Heart right ventricle (tissue), 16 donors: Measurements from ENCODE around the gene RFT1. TPM values are rescaled to one million over a fixed set of nuclear protein-coding genes. Genes with fewer than 3 reads are reported as not detected.

Experiments used
- ATAC-seq, 8 donors: fragments of 200-7000 bp; cut with Tn5 transposase; one replicate each; pipeline ENCODE4 v1.9.1; 2020; ENCODE audit warnings: mild to moderate bottlenecking in 8 of 8, moderate library complexity in 8 of 8, moderate number of reproducible peaks in 1 of 8
- DNase-seq, 2 donors: peaks; one replicate each; pipeline ENCODE4 v3.0.0-alpha.2; 2020
- H3K27ac ChIP-seq, 10 donors: fragments of 200-600 bp; sonication (generic) in 2 of 10; one replicate each; pipeline versions ENCODE4 v1.5.0 to v1.8.0; 2020 to 2022; ENCODE audit warnings: mild to moderate bottlenecking in 3 of 10
- H3K27me3 ChIP-seq, 7 donors: fragments of 200-600 bp; one replicate each; pipeline ENCODE4 v1.8.0; 2021 to 2022; ENCODE audit warnings: mild to moderate bottlenecking in 2 of 7
- H3K36me3 ChIP-seq, 9 donors: fragments of 200-600 bp; sonication (generic) in 1 of 9; one replicate each; pipeline versions ENCODE4 v1.5.0 to v1.8.0; 2020 to 2022; ENCODE audit warnings: mild to moderate bottlenecking in 2 of 9
- H3K4me1 ChIP-seq, 9 donors: fragments of 200-600 bp; sonication (generic) in 1 of 9; one replicate each; pipeline versions ENCODE4 v1.5.0 to v1.8.0; 2020 to 2022; ENCODE audit warnings: mild to moderate bottlenecking in 4 of 9
- H3K4me3 ChIP-seq, 10 donors: fragments of 200-600 bp; sonication (generic) in 2 of 10; one replicate each; pipeline versions ENCODE4 v1.5.0 to v1.8.0; 2020 to 2022; ENCODE audit warnings: mild to moderate bottlenecking in 7 of 10, moderate library complexity in 2 of 10
- H3K9me3 ChIP-seq, 11 donors: fragments of 200-600 bp in 10 of 11; sonication (generic) in 2 of 11; one replicate each; pipeline versions ENCODE4 v1.5.0 to v1.8.0; 2013 to 2022; ENCODE audit warnings: mild to moderate bottlenecking in 2 of 11, control low read depth in 1 of 11, moderate library complexity in 1 of 11
- CTCF ChIP-seq, 9 donors: fragments of 200-600 bp; sonication (generic) in 2 of 9; IDR thresholded peaks; one replicate each; pipeline versions ENCODE4 v1.5.0 to v1.8.0; 2021 to 2022; ENCODE audit warnings: antibody characterized with exemption in 9 of 9, mild to moderate bottlenecking in 5 of 9, moderate library complexity in 1 of 9
- WGBS, 2 donors: extraction: QIAGEN DNeasy Blood & Tissue Kit; methylation state at CpG; one replicate each; pipeline ENCODE4 v1.1.7; 2013; ENCODE audit warnings: inconsistent platforms in 1 of 2; 5-methylcytosine and 5-hydroxymethylcytosine counted together
- intact Hi-C, 10 donors: fragments of 100-400 bp; cut with DNase I; formaldehyde crosslinking; loops; one replicate each; pipeline versions ENCODE4 v1.11.1 to v1.14.2; 2022
- polyA plus RNA-seq, 2 donors: library from polyadenylated mRNA; stranded (reverse); fragments of 200-250 nt; gene quantifications; one replicate each; pipeline ENCODE4 v1.2.3, GENCODE V29; 2013
- total RNA-seq, 10 donors: library from RNA; stranded (reverse); fragmentation: NEBNext Ultra II Directional in 3 of 10; extraction: Animal tissue kit (Norgen Biotek cat#: 25700) in 3 of 10; gene quantifications; one replicate each; pipeline versions ENCODE4 v1.2.1 to v1.2.4, GENCODE V29; 2021 to 2023
- donor health status: Arrhythmogenic right ventricular cardiomyopathy.
- donor health status: ischemic (EF 13 %, LVEDD 7.1; RV severe dilation, severe dysfunction).
- donor health status: healthy with polysubstance abuse.
- donor health status: DM: no; HTN: yes; CAD: no.
- donor health status: DM: no; HTN: no; CAD: no.
- donor health status: ischemic (EF 25% LVEDD 6.9; RV normal size, moderate dysfunction).
- donor health status: ischemic (EF 25% LVEDD 5.7; RV mildly dilated, moderate dysfunction).
- donor health status: healthy.
- donor health status: DM: yes; HTN: yes; CAD: no.
- donor health status: Ischemic cardiomyopathy.
- donor health status: ischemic (EF 35%, LVEDD 5.7; RV mildly dilated, moderate dysfunction).
- donor health status: nonischemic (EF 11% LVEDD 7.7; RV severe dilation, severe dysfunction).
- donor health status: DM: yes; HTN: yes; CAD: no.
- donor health status: PGD.
- donor health status: ischemic (EF 29% LVEDD 5.4; RV normal size, mild dysfunction).
- donor health status: nonischemic (EF 23%, LVEDD 6.1; RV moderate dilation, normal function).

Gene RFT1
- total and polyA plus RNA-seq, 12 donors: 4.6 to 13.1 (median 9.1) TPM

GRCh38 chr3:53102601-53103147, 27.6 kb downstream of the RFT1 start:
- H3K27ac ChIP-seq: peak overlapping the region in 1 of 10 donors; percentile 13
- H3K4me3 ChIP-seq: no peak overlapping the region
- ATAC-seq (peak in 4 of 8 donors; percentile 23 to 53 (median 32)), DNase-seq (no peak)
- TF ChIP-seq CTCF (IDR thresholded peaks at IDR 0.05): no peak
- intact Hi-C loops: no loop called here
- peaks cover 0 to 30% (median 0%) of the 10 kb centered on the region in 9 donors for H3K4me1 ChIP-seq
- 76 to 86% methylated on average over 6 of the region's 6 CpGs for WGBS, 2 donors
- no peaks in the 10 kb centered on the region for H3K27me3 ChIP-seq
- no peaks in the 10 kb centered on the region for H3K9me3 ChIP-seq
- H3K36me3 ChIP-seq: peaks cover 0 to 99% (median 27%) of the 10 kb centered on the region in 9 donors

- Histone ChIP-seq H3K9me3 (no peaks in the 10 kb centered on the region), H3K27ac (peak overlapping the region in 1 of 10 donors; percentile 7), H3K27me3 (no peaks in the 10 kb centered on the region), H3K36me3 (peaks cover 0 to 99% (median 30%) of the 10 kb centered on the region in 9 donors), H3K4me1 (peaks cover 0 to 30% (median 0%) of the 10 kb centered on the region in 9 donors), H3K4me3 (no peak overlapping the region)
- WGBS, 2 donors: 86 to 89% methylated on average over 12 of the region's 12 CpGs
- TF ChIP-seq CTCF (IDR thresholded peaks at IDR 0.05): no peak
- no peak for ATAC-seq
- DNase-seq: no peak
- intact Hi-C loops: no loop called here
These were observed 28.3 kb downstream of the RFT1 start for GRCh38 chr3:53101956-53102355.

- intact Hi-C loops: no loop called here
- 67 to 71% methylated on average over 12 of the region's 12 CpGs for WGBS, 2 donors
- no peaks in the 10 kb centered on the region for H3K27me3 ChIP-seq
- peaks cover 0 to 99% (median 30%) of the 10 kb centered on the region in 9 donors for H3K36me3 ChIP-seq
- no peaks in the 10 kb centered on the region for H3K9me3 ChIP-seq
- ATAC-seq (no peak), DNase-seq (no peak)
- no peak for TF ChIP-seq CTCF (IDR thresholded peaks at IDR 0.05)
- H3K27ac ChIP-seq: no peak overlapping the region
- no peak overlapping the region for H3K4me3 ChIP-seq
- H3K4me1 ChIP-seq: peaks cover 0 to 30% (median 0%) of the 10 kb centered on the region in 9 donors
These were observed 29.3 kb downstream of the RFT1 start for GRCh38 chr3:53100818-53101466.

DNA sequence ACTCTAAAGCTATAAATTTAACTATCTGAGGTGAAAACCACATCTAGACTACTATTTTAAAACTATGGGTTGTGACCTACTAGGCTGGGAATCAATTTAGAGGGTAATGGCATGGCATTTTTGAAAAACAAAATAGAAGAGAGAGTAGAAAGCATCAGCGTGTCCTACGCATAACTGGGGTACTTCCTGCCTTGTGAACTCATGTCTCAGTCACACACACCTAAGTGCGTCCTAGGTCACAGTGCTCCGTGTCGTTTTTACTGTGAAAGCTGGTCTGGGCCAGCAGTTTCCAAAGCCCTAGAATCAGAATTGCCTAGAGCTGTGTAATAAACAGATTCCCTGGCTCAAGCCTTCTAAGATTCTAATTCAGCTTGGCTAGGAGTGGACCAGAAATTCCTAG, 32.3 kb downstream of the RFT1 start:
- no peak for TF ChIP-seq CTCF (IDR thresholded peaks at IDR 0.05)
- no peaks in the 10 kb centered on the region for H3K9me3 ChIP-seq
- DNase-seq (no peak), ATAC-seq (no peak)
- WGBS, 2 donors: 90 to 95% methylated on average over 5 of the region's 5 CpGs
- peaks cover 0 to 97% (median 23%) of the 10 kb centered on the region in 9 donors for H3K36me3 ChIP-seq
- no peaks in the 10 kb centered on the region for H3K27me3 ChIP-seq
- no peak overlapping the region for H3K27ac ChIP-seq
- H3K4me1 ChIP-seq: peaks cover 0 to 16% (median 0%) of the 10 kb centered on the region in 9 donors
- H3K4me3 ChIP-seq: no peak overlapping the region
- intact Hi-C loops: no loop called here
